ENCODE measurements around the gene RBBP8. TPM values are rescaled to one million over a fixed set of nuclear protein-coding genes. Genes with fewer than 3 reads are reported as not detected.

The RBBP8 gene
- total RNA-seq, 1 donor from 2014 or later = 57.0 TPM

GRCh38 chr18:22928339-22928738 is 4.8 kb upstream of the RBBP8 start:
- H3K4me3 ChIP-seq (ENCODE audit: low read depth, low read length) = no peak overlapping the region
- DNase-seq (ENCODE audit: low read depth) = no peak
- no peak for TF ChIP-seq CTCF (conservative IDR thresholded peaks at IDR 0.05; ENCODE audit: low read depth, low read length)

GRCh38 chr18:22930089-22930713 is 2.9 kb upstream of the RBBP8 start:
- DNase-seq (ENCODE audit: low read depth) = no peak
- TF ChIP-seq CTCF (conservative IDR thresholded peaks at IDR 0.05; ENCODE audit: low read depth, low read length) = peak; percentile 86
- no peak overlapping the region for H3K4me3 ChIP-seq (ENCODE audit: low read depth, low read length)

GRCh38 chr18:22932885-22933205 is 283 bp upstream of the RBBP8 start:
- no peak for TF ChIP-seq CTCF (conservative IDR thresholded peaks at IDR 0.05; ENCODE audit: low read depth, low read length)
- no peak for DNase-seq (ENCODE audit: low read depth)
- H3K4me3 ChIP-seq (ENCODE audit: low read depth, low read length) = peak overlapping the region; percentile 64

GRCh38 chr18:22933966-22934423 is 867 bp downstream of the RBBP8 start:
- no peak for DNase-seq (ENCODE audit: low read depth)

GRCh38 chr18:22934789-22935188 is 1.7 kb downstream of the RBBP8 start:
- H3K4me3 ChIP-seq (ENCODE audit: low read depth, low read length) = peak overlapping the region; percentile 64
- no peak for DNase-seq (ENCODE audit: low read depth)
- no peak for TF ChIP-seq CTCF (conservative IDR thresholded peaks at IDR 0.05; ENCODE audit: low read depth, low read length)

More at GRCh38 chr18:22933966-22934423, 867 bp downstream of the RBBP8 start:
- H3K4me3 ChIP-seq (ENCODE audit: low read depth, low read length) = peak overlapping the region; percentile 64
- no peak for TF ChIP-seq CTCF (conservative IDR thresholded peaks at IDR 0.05; ENCODE audit: low read depth, low read length)

- H3K4me3 ChIP-seq (ENCODE audit: low read depth, low read length) = peak overlapping the region; percentile 38
- DNase-seq (ENCODE audit: low read depth) = no peak
- TF ChIP-seq CTCF (conservative IDR thresholded peaks at IDR 0.05; ENCODE audit: low read depth, low read length) = no peak
These were observed 2.3 kb downstream of the RBBP8 start for GRCh38 chr18:22935431-22935830.

- no peak overlapping the region for H3K4me3 ChIP-seq (ENCODE audit: low read depth, low read length)
- no peak for TF ChIP-seq CTCF (conservative IDR thresholded peaks at IDR 0.05; ENCODE audit: low read depth, low read length)
- DNase-seq (ENCODE audit: low read depth) = no peak
These were observed 3.4 kb downstream of the RBBP8 start for GRCh38 chr18:22936515-22936914.
